ENCODE measurements around the gene CALHM2. TPM values are rescaled to one million over a fixed set of nuclear protein-coding genes. Genes with fewer than 3 reads are reported as not detected.

Gene CALHM2
- total RNA-seq, 1 experiment from 2014 or later: not detected

DNA sequence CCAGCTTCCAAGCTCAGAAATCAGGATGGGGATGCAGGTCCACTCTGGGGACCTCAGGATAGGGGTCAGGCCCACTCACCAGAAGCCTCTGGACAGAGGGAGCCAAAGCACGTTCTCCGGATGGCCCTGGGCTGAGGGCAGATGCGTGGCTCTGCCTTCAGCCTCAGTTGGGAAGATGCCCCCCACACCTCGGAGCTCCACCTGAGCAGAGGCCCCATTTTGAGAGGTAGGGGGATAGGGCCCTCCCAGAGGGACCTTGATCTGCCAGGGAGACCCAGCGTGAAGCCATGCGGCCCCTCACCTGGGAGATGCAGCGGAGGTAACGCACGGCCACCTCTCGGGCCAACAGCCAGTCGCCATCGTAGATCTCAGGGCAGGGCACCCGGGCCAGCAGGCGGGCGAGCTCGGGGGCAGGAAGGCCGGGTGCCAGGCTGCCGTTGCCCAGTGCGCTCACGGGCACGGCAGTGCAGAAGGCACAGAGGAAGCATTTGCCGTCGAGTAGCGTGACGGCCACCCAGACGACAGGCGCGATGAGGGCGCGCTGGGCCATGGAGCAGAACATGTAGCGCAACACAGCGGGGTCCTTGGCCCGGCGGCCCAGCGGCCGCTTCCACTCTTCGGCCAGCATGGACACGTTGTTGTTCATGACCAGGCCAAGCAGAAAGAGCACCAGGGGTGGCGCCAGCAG, 5.9 kb upstream of the CALHM2 start:
- Histone ChIP-seq H3K14ac (ENCODE audit: insufficient read depth, low read length) (no peak overlapping the region), H2BK15ac (ENCODE audit: low read depth, low read length) (no peak overlapping the region), H3K9me3 (ENCODE audit: control insufficient read depth, low read depth, low read length) (no peaks in the 10 kb centered on the region), H3K56ac (ENCODE audit: insufficient read length, low read depth, low read length) (no peak overlapping the region), H2BK120ac (ENCODE audit: low read depth, low read length, poor library complexity, severe bottlenecking) (no peak overlapping the region), H3K27me3 (ENCODE audit: insufficient read depth, low read length) (no peaks in the 10 kb centered on the region), H3K23me2 (ENCODE audit: insufficient read length, low read depth, low read length, poor library complexity, severe bottlenecking) (no peaks in the 10 kb centered on the region), H3K79me2 (ENCODE audit: insufficient read depth, low read length) (no peaks in the 10 kb centered on the region), H3K27ac (ENCODE audit: insufficient read length, low read depth, low read length) (no peak overlapping the region), H3T11ph (ENCODE audit: low read length) (no peak overlapping the region), H3K18ac (ENCODE audit: insufficient read length, low read depth, low read length) (no peak overlapping the region), H2BK5ac (ENCODE audit: insufficient read length, low read length) (no peak overlapping the region), H4K91ac (ENCODE audit: insufficient read length, low read depth, low read length) (no peak overlapping the region), H2AFZ (ENCODE audit: low read length) (no peak overlapping the region), H3K9ac (ENCODE audit: extremely low read depth, insufficient read length, low read length) (no peak overlapping the region), H4K20me1 (ENCODE audit: control insufficient read depth, insufficient read depth, insufficient read length) (no peaks in the 10 kb centered on the region), H3K4me2 (ENCODE audit: insufficient read depth, insufficient read length, low read length) (no peak overlapping the region), H4K8ac (replicated peaks; ENCODE audit: insufficient read length, low read depth, low read length) (no peak overlapping the region), H2AK5ac (ENCODE audit: insufficient read length, low read length) (no peak overlapping the region), H3K4me1 (ENCODE audit: insufficient read depth, low read length) (no peaks in the 10 kb centered on the region; the same call in 1 of the 2 replicates), H2BK20ac (ENCODE audit: low read depth, low read length, poor library complexity, severe bottlenecking) (no peak overlapping the region), H3K4ac (ENCODE audit: low read depth, low read length) (no peak overlapping the region), H2BK12ac (ENCODE audit: insufficient read length, low read depth, low read length) (no peak overlapping the region), H3K79me1 (ENCODE audit: insufficient read depth, low read depth, low read length, poor library complexity, severe bottlenecking) (no peaks in the 10 kb centered on the region), H4K5ac (ENCODE audit: insufficient read length, low read depth, low read length) (no peak overlapping the region), H3K23ac (ENCODE audit: insufficient read length, low read depth, low read length) (no peak overlapping the region)
- WGBS (ENCODE audit: extremely low coverage, insufficient read length, low lambda C conversion rate): no CpG with 5 or more reads among the region's 39 CpGs
- H3K4me1 Mint-ChIP-seq: peaks cover 4 to 8% of the 10 kb centered on the region in 2 experiments
- H3K36me3 Mint-ChIP-seq (ENCODE audit: insufficient read depth in 1 of 3, low read depth in 3 of 3): no peaks in the 10 kb centered on the region
- no peak overlapping the region for H3K27ac Mint-ChIP-seq
- no peak for DNase-seq
- TF ChIP-seq, protein P1, sequence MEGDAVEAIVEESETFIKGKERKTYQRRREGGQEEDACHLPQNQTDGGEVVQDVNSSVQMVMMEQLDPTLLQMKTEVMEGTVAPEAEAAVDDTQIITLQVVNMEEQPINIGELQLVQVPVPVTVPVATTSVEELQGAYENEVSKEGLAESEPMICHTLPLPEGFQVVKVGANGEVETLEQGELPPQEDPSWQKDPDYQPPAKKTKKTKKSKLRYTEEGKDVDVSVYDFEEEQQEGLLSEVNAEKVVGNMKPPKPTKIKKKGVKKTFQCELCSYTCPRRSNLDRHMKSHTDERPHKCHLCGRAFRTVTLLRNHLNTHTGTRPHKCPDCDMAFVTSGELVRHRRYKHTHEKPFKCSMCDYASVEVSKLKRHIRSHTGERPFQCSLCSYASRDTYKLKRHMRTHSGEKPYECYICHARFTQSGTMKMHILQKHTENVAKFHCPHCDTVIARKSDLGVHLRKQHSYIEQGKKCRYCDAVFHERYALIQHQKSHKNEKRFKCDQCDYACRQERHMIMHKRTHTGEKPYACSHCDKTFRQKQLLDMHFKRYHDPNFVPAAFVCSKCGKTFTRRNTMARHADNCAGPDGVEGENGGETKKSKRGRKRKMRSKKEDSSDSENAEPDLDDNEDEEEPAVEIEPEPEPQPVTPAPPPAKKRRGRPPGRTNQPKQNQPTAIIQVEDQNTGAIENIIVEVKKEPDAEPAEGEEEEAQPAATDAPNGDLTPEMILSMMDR (conservative IDR thresholded peaks at IDR 0.05): no peak
- H3K4me3 Mint-ChIP-seq: no peak overlapping the region
- H3K9me3 Mint-ChIP-seq: no peaks in the 10 kb centered on the region
- no peaks in the 10 kb centered on the region; the same call in 1 of the 2 replicates for H3K27me3 Mint-ChIP-seq (ENCODE audit: low read depth)

All from H9 (cell line).